Measurements from ENCODE around the gene WNT5B. TPM values are rescaled to one million over a fixed set of nuclear protein-coding genes. Genes with fewer than 3 reads are reported as not detected.

The WNT5B gene
- total and polyA plus RNA-seq, 2 of the 4 experiments (the other 2 are of a cell fraction): 83.7 to 102 TPM

Small RNAs within 50 kb of the gene (microRNA-seq; reads per million reads assigned to microRNA genes)
- 0 reads per million in 2 experiments for gene MIR3649 (ENCODE audit: insufficient read depth in 1 of 2, insufficient read length in 1 of 2, unreplicated experiment in 1 of 2)

Small RNAs within 50 kb of the gene (small RNA-seq; reads per million reads assigned to genes)
- 0 reads per million in 5 experiments for gene MIR3649

Other genes starting within 250 kb of the WNT5B start
- gene FBXL14, start 34.6 kb upstream of the WNT5B start, total RNA-seq (2012; rRNA removed): 4.7 TPM in 2 replicates
- gene FBXL14, start 34.6 kb upstream of the WNT5B start, polyA plus RNA-seq (2012; rRNA removed): 7.3 and 8.8 TPM in 2 replicates
- gene ADIPOR2, start 61.8 kb downstream of the WNT5B start, total RNA-seq (2012; rRNA removed): 24.9 and 27.2 TPM in 2 replicates
- gene ADIPOR2, start 61.8 kb downstream of the WNT5B start, polyA plus RNA-seq (2012; rRNA removed): 18.4 and 20.0 TPM in 2 replicates
- gene LRTM2, start 191.3 kb downstream of the WNT5B start, total RNA-seq (2012; rRNA removed): not detected in 2 replicates
- not detected in 2 replicates for gene LRTM2, start 191.3 kb downstream of the WNT5B start, polyA plus RNA-seq (2012; rRNA removed)